SK-N-SH treated with all-trans-retinoic acid at 6 μM for 48 hours (cell line): ENCODE data around the gene MRTFA.

ENCODE experiments used
- ATAC-seq: fragments of 200-7000 bp; cut with Tn5 transposase; 3 replicates; pipeline ENCODE4 v1.9.1; 2020; ENCODE audit warnings: mild to moderate bottlenecking, moderate library complexity
- BACH2 ChIP-seq: fragments of 250-450 bp; sonication (Bioruptor Pico); IDR thresholded peaks from 2 replicates; pipeline ENCODE4 v1.9.0; 2021; ENCODE audit warnings: mild to moderate bottlenecking, borderline replicate concordance
- CREB5 ChIP-seq: fragments of 250-450 bp; sonication (Bioruptor Pico); IDR thresholded peaks from 2 replicates; pipeline ENCODE4 v1.5.1; 2020; ENCODE audit warnings: low read depth, mild to moderate bottlenecking, moderate library complexity
- CSDC2 ChIP-seq: fragments of 250-450 bp; sonication (Bioruptor Pico); IDR thresholded peaks from 2 replicates; pipeline ENCODE4 v1.5.0; 2020; ENCODE audit warnings: mild to moderate bottlenecking, moderate library complexity
- CSRNP3 ChIP-seq: fragments of 250-450 bp; sonication (Bioruptor Pico); IDR thresholded peaks from 2 replicates; pipeline ENCODE4 v1.5.1; 2021; ENCODE audit warnings: mild to moderate bottlenecking, moderate library complexity
- ESRRG ChIP-seq: fragments of 250-450 bp; sonication (Bioruptor Pico); IDR thresholded peaks from 2 replicates; pipeline ENCODE4 v1.6.1; 2021; ENCODE audit warnings: mild to moderate bottlenecking
- GLIS3 ChIP-seq: fragments of 250-450 bp; sonication (Bioruptor Pico); IDR thresholded peaks from 2 replicates; pipeline ENCODE4 v1.5.0; 2020; ENCODE audit warnings: mild to moderate bottlenecking, moderate library complexity
- ISL1 ChIP-seq: fragments of 250-450 bp; sonication (Bioruptor Pico); IDR thresholded peaks from 2 replicates; pipeline ENCODE4 v2.1.2; 2022; ENCODE audit warnings: mild to moderate bottlenecking, moderate library complexity
- OSR1 ChIP-seq: fragments of 250-450 bp; sonication (Bioruptor Pico); IDR thresholded peaks from 2 replicates; pipeline ENCODE4 v1.8.0; 2022; ENCODE audit warnings: moderate library complexity, mild to moderate bottlenecking, inconsistent platforms
- PATZ1 ChIP-seq: fragments of 250-450 bp; sonication (Bioruptor Pico); IDR thresholded peaks from 2 replicates; pipeline ENCODE4 v1.8.0; 2020; ENCODE audit warnings: mild to moderate bottlenecking, moderate library complexity, borderline replicate concordance
- POU6F1 ChIP-seq: fragments of 250-450 bp; sonication (Bioruptor Pico); IDR thresholded peaks from 2 replicates; pipeline ENCODE4 v1.8.0; 2021; ENCODE audit warnings: low read depth, mild to moderate bottlenecking, moderate library complexity, borderline replicate concordance
- PPARA ChIP-seq: fragments of 250-450 bp; sonication (Bioruptor Pico); IDR thresholded peaks from 2 replicates; pipeline ENCODE4 v1.5.0; 2020; ENCODE audit warnings: mild to moderate bottlenecking, borderline replicate concordance
- RARB ChIP-seq: fragments of 250-450 bp; sonication (Bioruptor Pico); IDR thresholded peaks from 2 replicates; pipeline ENCODE4 v1.8.0; 2021; ENCODE audit warnings: mild to moderate bottlenecking, moderate library complexity
- SNAI2 ChIP-seq: fragments of 250-450 bp; sonication (Bioruptor Pico); IDR thresholded peaks from 2 replicates; pipeline ENCODE4 v1.5.0; 2020; ENCODE audit warnings: mild to moderate bottlenecking, moderate library complexity
- TOX ChIP-seq: fragments of 250-450 bp; sonication (Bioruptor Pico); IDR thresholded peaks from 2 replicates; pipeline ENCODE4 v1.8.0; 2021; ENCODE audit warnings: mild to moderate bottlenecking, moderate library complexity, borderline replicate concordance
- ZC3H10 ChIP-seq: fragments of 250-450 bp; sonication (Bioruptor Pico); IDR thresholded peaks from 2 replicates; pipeline ENCODE4 v1.5.1; 2021; ENCODE audit warnings: mild to moderate bottlenecking, moderate library complexity
- ZFP3 ChIP-seq: fragments of 250-450 bp; sonication (Bioruptor Pico); IDR thresholded peaks from 2 replicates; pipeline ENCODE4 v1.5.0; 2020; ENCODE audit warnings: mild to moderate bottlenecking, moderate library complexity
- ZFP30 ChIP-seq: fragments of 450-650 bp; formaldehyde crosslinking; IDR thresholded peaks from 2 replicates; pipeline ENCODE4 v1.5.0; 2022; ENCODE audit warnings: mild to moderate bottlenecking, moderate library complexity
- ZNF70 ChIP-seq: fragments of 450-650 bp; formaldehyde crosslinking; IDR thresholded peaks from 2 replicates; pipeline ENCODE4 v1.5.0; 2020; ENCODE audit warnings: mild to moderate bottlenecking, moderate library complexity
- ZNF8 ChIP-seq: fragments of 450-650 bp; formaldehyde crosslinking; IDR thresholded peaks from 2 replicates; pipeline ENCODE4 v1.5.0; 2020; ENCODE audit warnings: mild to moderate bottlenecking, moderate library complexity

Gene MRTFA

GRCh38 chr22:40491990-40492631 lies 144.4 kb downstream of the MRTFA start:
- TF ChIP-seq ZNF8 (no peak), TOX (no peak), ZFP30 (CRISPR knock-in tag) (no peak), PATZ1 (CRISPR knock-in tag) (no peak), CSRNP3 (no peak), ISL1 (CRISPR knock-in tag) (no peak), CSDC2 (CRISPR knock-in tag) (no peak), OSR1 (CRISPR knock-in tag) (no peak), RARB (CRISPR knock-in tag) (no peak), ZFP3 (CRISPR knock-in tag) (no peak)
- peak; percentile 25; the same call in 1 of the 3 replicates for ATAC-seq

GRCh38 chr22:40487663-40488249 lies 148.8 kb downstream of the MRTFA start:
- TF ChIP-seq ESRRG (CRISPR knock-in tag) (no peak), ZFP30 (CRISPR knock-in tag) (no peak), TOX (no peak), PPARA (CRISPR knock-in tag) (no peak)
- ATAC-seq = peak; percentile 58

- TF ChIP-seq ZC3H10 (CRISPR knock-in tag) (no peak), RARB (CRISPR knock-in tag) (no peak), OSR1 (CRISPR knock-in tag) (no peak), SNAI2 (CRISPR knock-in tag) (no peak), POU6F1 (CRISPR knock-in tag) (no peak), GLIS3 (CRISPR knock-in tag) (no peak), CSDC2 (CRISPR knock-in tag) (no peak), ISL1 (CRISPR knock-in tag) (no peak)
- no peak for ATAC-seq
These were observed 149.4 kb downstream of the MRTFA start for GRCh38 chr22:40486962-40487602.

- ATAC-seq = no peak; the same call in none of the 3 replicates
- no peak for TF ChIP-seq SNAI2 (CRISPR knock-in tag)
- TF ChIP-seq ZFP30 (CRISPR knock-in tag) = no peak
- no peak for TF ChIP-seq BACH2 (CRISPR knock-in tag)
- no peak for TF ChIP-seq ZFP3 (CRISPR knock-in tag)
- TF ChIP-seq ZNF8 = no peak
- no peak for TF ChIP-seq CREB5
- no peak for TF ChIP-seq OSR1 (CRISPR knock-in tag)
- TF ChIP-seq ESRRG (CRISPR knock-in tag) = no peak
- TF ChIP-seq RARB (CRISPR knock-in tag) = no peak
- no peak for TF ChIP-seq TOX
- no peak for TF ChIP-seq ZC3H10 (CRISPR knock-in tag)
- no peak for TF ChIP-seq CSRNP3
- no peak for TF ChIP-seq ZNF70 (CRISPR knock-in tag)
These were observed 150.5 kb downstream of the MRTFA start for GRCh38 chr22:40485813-40486667.
